Globus pallidus (tissue), 1 donor: ENCODE data around the gene DLEU7.

Experiments used
- DNase-seq: peaks from one replicate; pipeline ENCODE4 v3.0.0-alpha.2; 2015; ENCODE audit warnings: low spot score

DLEU7 gene

DNA sequence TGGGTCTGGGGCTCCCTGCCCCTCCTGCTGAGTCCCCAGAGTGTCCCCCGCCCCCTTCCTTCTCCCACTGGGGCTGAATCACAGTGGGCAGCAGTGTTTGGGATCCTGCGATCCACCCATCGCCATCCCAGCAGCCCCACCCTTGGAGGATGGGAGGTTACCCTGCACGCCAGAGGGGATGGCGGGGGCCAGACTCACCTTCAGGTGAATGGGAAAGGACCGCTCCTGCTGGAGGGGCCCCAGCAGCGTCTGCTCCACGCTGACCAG, 569 bp downstream of the DLEU7 start:
- no peak for DNase-seq

DNA sequence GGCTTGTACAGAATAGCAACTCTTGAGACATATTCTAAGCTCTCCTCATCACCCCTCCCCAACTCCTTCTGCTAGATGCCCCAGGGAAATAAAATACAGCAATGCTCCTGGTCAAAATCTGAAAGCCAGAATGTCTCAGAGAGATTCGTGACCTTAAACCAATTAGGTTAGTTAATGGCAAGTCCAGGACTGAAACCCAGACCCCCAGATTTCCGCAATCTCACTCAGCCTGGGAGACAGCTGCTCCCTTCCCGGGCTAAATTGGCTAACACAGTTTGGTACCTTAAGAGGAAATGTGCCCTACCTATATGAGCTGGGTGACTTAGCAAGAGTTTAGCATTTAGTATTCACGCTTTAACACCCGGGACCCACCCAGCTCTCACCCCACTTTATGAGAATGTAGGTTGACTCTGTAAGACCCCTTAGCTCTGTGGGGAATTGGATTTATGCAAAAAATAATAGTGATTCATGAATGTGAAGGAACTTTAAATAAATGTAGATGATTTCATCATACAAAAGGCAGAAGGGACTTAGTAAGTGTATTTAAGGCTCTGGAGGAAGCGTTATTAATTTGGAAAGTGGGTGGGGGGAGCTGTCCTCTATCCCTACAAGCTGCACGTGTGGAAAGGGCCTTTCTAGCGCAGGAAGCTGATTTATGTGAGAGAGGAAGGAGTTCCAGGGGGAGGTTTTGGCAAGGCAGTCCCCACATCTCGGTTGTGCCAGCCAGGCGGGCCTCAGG, 1.1 kb downstream of the DLEU7 start:
- no peak for DNase-seq

DNA sequence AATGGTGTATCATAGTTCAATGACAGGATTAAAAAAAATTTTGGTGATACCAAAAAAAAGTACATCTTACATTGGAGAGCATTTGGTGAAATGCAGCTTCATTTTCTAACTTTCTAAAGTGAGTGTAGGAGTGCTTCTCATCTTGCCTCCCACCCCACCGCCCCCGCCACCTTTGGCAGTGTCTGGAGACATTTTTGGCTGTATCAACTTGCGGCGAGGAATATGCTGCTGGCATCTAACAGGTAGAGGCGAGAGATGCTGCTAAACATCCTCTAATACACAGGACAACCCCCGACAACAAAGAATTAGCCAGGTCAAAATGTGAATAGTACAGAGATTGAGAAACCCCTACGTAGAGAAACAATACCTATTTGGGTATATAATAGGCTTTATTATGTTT, 1.7 kb downstream of the DLEU7 start:
- DNase-seq, result no peak

DNA sequence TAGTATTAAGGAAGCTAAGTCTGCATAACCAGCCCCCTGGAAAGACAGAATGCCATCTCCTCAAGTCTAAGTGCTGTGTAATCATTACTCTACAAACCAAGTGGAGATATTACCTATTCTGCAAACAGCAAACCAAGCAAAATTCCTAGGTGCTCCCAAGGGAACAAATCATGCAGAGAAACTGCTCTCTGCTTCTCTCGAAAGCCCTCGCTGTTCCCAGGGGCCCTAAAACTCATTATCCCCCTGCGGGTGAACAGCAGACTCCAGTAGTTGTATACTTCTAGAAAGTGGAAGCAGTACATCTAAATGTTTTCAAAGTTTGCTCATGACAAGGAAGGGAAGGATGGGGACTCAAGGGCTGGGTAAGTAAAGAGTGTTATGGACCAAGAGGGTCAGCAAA, 3.2 kb downstream of the DLEU7 start:
- DNase-seq, result no peak

DNA sequence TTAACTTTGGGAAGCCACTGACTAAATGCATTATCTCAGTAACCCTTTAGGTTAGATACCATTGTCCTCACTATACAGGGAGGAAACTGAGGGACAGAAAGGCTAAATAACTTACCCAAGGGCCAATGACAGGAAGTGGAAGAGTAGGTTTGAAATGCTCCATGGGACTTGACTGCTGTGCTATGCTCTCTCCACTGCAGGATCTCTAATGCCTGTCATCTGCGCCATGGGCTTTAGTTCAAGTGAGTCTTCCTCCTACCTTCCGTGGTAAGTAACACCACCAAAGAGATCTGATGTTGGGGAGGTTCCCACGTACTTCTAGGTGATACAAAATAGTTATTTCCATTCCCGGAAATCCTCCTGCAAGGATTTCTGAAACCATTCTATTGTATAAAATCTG, 3.7 kb downstream of the DLEU7 start:
- no peak for DNase-seq

DNA sequence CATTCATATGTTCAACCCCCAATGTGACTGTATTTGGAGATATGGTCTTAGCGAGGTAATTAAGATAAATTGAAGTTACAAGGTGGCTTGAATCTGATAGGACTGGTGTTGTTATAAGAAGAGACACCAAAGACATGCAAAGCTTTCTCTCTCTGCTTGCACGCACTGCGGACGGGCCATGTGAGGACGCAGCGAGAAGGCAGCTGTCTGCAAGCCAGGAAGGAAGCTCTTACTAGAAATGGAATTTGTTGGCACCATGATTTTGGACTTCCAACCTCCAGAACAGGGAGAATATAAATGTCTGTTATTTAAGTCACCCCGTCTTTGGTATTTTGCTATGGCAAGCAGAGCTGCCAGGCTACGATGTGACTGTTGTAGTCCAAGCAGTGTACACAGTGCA, 4.8 kb downstream of the DLEU7 start:
- DNase-seq, result no peak

DNA sequence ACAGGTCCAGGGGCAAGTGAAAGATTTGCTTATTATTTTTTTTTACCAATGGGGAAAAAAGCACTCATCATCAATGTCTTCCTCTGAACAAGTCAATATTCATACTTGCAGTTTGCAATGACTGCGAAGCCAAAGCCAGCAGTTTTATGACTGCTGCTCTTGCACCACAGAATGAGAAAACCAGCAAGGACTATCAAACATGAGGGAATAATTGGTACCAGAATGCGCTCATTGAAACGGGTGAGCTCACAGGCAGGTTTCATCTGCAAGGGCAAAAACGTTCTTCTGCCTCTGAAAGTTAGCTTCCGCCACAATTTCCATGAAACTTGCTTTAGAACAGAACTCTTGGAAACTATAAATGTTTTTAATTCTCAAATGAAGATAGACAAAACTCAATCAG, 5.5 kb downstream of the DLEU7 start:
- no peak for DNase-seq

DNA sequence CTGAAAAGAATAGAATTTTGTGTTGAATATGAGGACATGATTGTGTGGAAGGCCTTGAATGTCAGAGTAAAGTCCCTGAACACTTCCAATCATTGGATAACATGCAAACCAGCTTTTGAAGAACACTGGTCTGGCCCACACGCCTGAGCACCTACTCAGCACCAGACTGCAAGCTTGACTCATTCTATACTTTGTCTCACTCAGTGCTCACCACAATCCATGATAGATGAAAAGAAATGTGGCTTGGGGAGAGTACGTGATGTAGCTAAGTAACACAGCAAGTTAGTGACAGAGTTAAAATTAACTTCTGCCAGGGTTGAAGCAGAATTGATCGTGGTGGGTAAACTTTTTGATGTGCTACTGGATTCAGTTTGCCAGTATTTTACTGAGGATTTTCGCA, 12.0 kb downstream of the DLEU7 start:
- no peak for DNase-seq

DNA sequence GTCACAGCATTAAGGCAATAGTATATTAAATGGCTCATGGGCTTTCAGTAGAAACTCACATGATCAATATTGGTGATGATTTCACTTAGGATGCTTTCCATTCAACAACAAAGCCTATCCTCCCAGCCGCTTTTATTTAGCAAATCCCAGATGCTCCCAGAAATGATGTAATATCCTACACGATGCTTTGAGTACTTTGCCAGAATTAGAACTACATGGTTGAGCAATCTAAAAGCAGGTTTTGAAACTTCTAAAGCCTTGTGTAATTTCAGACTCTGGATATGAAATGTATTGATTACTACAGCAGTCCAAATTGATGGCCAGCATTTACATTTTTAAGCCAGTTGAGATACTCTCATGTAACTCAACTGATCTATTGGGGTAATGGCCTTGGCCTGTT, 13.6 kb downstream of the DLEU7 start:
- DNase-seq, result no peak

DNA sequence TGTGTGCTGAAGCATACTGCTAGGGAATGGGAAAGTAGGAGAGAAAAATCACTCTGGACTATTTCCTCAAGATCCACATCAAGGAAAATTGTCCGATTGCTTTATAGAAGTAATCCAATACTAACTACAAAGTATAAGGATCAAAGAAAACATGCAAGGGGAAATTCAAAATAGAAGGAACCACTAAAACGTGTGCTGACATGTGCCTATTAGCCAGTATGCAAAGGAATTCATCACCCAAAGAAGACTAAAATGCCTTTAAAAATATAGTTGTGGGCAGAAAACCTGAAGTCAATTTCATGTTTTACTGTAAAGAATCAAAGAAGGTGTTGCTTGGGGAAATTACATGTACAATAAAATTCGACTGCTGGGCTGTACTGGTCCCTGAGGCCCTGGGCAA, 14.3 kb downstream of the DLEU7 start:
- DNase-seq, result no peak

DNA sequence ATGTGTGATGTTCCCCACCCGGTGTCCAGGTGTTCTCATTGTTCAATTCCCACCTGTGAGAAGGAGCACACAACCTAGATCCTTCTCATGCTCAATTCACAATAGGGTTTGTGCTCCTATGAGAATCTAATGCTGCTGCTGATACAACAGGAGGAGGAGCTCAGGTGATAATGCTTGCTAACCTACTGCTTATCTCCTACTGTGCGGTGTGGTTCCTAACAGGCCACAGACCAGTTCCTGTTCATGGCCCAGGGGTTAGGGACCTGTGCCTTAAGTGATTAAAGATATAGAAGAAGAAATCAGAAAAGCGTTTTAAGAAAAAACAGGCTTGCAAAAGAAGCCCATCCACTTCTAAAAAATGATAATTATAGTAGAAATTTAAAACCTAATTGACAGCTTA, 17.5 kb downstream of the DLEU7 start:
- no peak for DNase-seq

DNA sequence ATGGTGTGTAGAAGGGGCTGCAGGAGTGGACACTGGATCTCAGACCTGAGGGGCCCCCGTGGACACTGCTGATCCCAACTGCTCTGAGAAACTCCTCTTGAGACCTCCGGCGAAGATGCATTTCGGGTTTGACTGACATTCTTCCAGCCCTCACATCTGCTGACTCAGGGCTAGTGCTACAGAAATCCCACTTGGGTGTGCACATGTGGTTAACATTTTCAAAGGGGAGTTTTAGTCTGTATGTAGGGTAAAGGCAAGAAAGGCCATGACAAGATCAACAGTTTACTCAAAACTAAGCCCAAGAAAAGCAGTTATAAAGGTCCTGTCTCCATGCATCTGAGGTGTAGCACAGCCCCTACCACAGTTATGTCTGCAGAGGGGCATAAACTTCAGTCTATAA, 31.2 kb downstream of the DLEU7 start:
- DNase-seq, result no peak

DNA sequence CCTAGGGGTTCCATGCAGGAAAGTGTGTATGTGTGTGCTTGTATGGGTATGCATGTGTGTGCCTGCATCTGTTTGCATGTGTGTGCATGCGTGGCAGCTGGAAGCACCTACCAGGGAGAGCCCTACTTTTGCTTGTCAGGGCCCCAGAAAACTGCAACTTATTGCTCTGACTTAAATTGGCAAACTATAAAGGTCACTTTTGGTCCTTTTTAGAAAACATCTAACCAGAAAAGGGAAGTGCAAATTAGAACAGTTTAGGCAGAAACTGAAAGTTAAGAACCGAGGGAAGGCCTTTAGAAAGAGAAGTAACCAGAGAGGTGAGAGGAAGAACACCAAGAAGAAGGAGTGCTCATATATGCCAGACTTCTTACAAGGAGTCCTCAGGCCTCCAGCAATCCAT, 32.5 kb downstream of the DLEU7 start:
- peak; percentile 35 for DNase-seq

DNA sequence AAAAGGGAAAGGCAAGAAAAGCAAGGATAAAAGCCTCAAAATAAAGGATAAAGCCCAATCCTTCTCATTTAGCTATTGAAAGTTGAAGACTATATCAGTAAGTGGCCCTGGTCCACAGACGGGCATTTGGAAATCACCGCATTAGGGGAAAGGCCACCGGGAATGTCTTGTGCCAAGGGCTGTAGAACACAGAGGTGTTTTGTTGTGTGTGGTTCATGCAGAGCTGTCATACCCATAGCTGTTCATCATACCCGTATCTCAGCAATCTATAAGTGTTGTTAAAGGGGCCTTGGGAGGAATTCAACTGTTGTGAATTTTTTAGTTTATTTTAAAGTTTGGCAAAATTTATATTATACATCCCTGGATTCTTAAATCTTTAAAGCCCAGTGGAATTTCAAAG, 33.0 kb downstream of the DLEU7 start:
- no peak for DNase-seq

DNA sequence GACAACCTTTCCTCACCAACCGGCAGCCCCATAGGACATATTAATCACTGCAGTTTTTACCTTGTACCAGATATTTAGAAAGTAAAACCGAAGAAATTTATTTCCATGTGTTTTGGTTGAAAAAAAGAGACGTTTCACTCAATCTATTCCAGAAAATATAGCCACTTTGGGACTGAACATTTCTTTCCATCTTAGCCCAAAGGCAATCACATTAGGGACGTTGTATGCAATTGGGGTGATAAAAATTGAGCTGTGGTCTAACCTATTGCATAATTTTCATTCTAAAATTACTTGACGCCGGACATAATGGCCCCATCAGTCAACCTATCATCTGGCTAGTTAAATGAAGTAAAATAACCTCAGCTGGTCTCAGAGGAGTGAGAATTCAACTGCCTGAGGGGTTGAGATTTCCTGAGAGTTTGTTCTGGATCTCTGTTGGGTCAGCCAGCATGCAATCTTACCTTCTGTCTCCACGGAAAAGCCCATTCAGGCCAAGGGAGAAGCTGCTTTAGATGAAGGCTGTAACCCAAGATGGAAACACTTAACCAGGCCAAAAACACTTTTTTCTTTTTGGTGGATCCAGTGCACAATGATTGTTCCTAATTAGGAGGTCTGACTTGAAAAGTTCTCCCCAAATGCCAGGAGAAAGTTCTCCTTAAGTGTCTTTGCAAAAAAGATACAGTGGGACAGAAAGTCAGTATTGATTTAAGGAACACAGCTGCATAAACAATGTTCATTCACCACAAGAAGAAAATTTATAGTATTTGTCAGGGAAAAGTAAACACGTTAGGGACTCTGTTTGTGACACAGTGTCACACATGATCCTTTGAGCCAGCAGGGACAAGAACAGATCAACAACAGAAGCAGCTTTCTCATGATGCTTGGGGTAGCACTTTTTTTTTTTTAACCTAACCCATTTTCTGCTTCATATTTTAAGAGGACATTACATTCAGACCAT, 34.1 kb downstream of the DLEU7 start:
- DNase-seq, result no peak

DNA sequence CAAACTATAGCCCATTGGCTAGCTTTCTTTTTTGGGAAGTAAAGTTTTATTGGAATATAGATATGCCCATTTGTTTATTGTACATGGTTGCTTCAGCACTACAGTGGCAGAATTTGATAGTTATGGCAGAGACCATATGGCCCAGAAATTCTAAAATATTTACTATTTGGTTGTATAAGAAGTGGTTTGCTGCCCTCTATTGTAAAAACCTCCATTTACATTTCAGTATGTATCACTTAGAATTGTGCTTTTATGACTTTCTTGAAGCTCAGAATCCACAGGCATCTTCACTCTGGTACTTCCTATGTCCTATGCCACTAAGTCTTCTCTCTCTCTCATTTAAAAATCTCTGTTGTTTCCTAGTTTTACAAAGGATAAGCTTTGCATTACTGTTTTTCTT, 37.7 kb downstream of the DLEU7 start:
- no peak for DNase-seq

DNA sequence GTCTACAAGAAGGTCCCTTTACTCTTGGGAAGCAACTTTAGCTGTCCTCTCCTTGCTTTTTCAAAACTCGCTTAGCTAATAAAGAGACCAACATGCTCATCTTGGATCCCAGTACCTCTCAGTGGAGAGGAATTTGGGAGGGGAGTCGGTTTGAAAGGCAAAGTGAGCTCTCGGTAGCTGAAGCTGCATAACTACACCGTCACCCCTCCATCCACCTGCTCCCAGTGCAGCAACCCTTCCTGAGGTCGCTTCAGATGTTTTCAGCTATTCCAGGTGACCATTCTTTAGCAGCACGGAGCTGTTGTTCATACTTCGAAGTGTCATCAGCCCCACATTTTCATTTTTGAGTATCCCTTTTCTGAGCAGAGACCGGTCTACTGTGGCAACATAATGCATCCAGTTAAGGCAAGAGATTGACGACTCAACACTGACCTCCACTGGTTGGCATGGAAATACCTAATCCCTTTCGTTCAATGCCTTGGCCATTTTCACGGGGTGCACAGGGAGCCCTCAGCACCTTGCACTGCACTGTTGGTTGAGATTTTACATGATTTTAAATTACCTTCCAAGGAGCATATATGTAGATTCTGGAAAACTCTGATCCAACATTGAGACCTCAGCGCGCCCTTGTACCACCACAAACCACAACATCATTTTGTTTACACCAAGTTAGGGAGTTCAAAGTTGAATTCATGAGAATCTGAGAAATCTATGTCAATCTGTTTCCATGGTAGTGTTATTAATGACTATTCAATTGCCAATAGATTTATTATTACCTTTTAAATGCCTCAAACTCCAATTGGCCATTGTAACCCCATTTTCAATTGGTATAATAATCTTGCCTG, 42.2 kb downstream of the DLEU7 start:
- DNase-seq, result peak; percentile 84

DNA sequence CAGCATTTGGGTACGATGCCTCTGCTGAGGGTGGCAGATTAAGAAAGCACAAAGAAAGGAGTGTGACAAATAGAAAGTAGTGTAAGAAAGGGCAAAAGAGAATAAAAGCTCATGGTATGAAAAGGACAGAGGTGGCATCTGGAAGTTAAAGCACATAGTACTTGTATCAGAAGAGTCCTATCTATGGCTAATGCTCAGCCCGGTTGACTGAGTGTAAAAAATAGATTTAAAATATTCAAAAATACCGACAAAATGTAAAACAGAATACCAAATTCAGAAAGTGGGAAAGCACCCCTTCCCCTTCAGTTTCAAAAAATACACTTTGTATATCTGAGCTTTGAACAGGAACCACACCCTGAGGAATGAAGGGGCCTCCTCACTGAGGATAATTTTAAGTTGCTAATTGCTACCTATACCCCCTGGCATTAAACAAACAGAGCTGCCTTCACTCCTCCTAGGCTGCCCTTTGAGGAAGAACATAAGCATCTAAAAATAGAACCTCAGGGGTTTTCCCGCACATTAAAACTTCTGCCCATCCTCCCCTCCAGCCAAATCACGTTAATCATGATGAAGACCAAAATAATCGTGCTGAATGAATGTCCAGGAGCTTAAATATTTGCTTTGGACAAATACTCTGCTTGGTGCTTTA, 43.3 kb downstream of the DLEU7 start:
- DNase-seq, result no peak

DNA sequence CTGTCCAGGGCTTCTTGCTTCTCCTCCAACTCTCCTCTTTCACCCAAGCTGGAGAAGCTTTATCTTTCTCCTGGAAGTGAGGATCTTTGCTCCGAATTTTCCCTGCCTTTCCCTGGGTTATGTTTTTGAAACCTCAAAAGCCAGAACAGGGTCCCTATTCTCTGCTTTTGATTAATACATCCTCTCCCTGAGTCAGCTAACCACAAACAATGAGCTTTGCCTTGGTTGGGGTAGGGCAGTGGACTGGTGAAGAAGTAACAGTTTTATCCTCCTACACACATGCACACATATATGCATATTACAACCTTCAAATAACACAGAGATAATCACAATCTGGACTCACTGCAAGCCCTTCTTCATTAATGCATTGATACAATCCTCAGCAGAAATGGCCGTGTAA, 44.6 kb downstream of the DLEU7 start:
- DNase-seq, result no peak

DNA sequence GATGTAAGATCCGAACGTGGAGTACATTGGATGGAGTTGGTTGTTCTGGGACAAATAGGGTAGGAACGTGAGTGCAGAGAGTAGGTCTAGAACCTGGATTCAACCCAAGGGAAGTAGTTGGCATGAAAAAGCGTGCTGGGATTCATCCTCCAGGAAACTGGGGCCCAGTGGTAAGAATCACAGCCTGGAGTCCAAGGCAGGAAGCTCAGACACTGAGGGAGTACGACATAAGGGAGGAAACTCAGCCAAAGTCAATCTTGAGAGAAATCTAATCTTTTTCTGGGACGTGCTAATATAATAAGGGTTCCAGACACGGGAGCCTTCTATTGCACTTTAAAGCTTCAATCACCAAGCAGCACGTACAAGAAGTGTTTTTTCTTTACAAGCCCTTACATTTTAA, 46.4 kb downstream of the DLEU7 start:
- DNase-seq, result no peak

DNA sequence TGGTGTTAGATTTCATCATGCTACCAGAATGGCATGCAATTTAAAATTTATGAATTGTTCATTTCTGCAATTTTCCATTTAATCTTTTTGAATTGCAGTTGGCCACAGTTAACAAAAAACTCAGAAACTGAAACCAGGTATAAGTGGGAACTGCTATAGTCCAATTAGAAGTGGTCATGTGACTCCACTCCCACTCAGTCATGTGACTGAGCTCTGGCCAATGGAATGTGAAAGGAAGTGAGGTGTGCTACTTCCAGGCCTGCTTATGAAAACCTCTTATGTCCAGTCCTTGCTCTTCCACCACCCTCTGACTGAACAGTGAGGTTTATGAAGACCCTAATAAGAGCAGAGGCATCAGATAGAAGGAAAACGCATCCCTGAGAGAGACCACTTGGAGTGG, 47.0 kb downstream of the DLEU7 start:
- DNase-seq, result no peak

DNA sequence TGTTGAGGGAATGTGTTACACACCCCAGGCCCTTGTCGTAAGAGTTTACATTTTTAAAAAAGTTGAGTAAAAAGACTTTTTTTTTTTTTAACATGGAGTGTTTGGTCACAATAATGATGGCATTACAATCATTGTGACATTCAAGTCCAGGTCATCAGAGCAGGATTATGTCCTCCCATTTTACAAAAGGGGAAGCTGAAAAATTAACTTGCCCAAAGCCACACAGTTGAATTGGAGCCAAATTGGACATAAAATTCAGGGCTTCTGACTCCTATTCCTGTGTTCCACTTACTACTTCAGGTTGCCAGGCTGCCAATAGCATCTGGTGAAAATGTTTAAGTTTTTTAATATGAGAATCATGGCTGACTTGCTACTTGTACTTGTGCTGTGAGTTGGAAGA, 49.3 kb downstream of the DLEU7 start:
- no peak for DNase-seq
